PC-9 (cell line): ENCODE results near the gene FBXO9. TPM values are rescaled to one million over a fixed set of nuclear protein-coding genes. Genes with fewer than 3 reads are reported as not detected.

Source experiments
- BruUV-seq: library from RNA; stranded (reverse); fragments of 400-500 nt; replicated peaks from 2 replicates; lab custom pipeline; 2021; lab: Mats Ljungman, UMichigan
- CTCF ChIA-PET: fragments of 300-600 bp; sonication (Branson Sonifier 250); formaldehyde crosslinking; loops from one replicate; lab custom pipeline; 2022; ENCODE audit warnings: antibody characterized with exemption; lab: Charles Lee
- POLR2A ChIA-PET: fragments of 300-600 bp; sonication (Branson Sonifier 250); formaldehyde crosslinking; loops from one replicate; lab custom pipeline; 2022; ENCODE audit warnings: antibody characterized with exemption; ENCODE audit not compliant: unreplicated experiment; lab: Charles Lee
- DNase-seq, 2 experiments: peaks; one replicate each; pipeline versions ENCODE4 v3.0.0 to v3.0.0-alpha.2; 2015 to 2022; ENCODE audit warnings: mixed read lengths in 1 of 2
- H2AFZ ChIP-seq: fragments of 200-600 bp; sonication (generic); 2 replicates; pipeline ENCODE4 v1.8.1; 2017; ENCODE audit warnings: antibody characterized with exemption
- H3F3A ChIP-seq: fragments of 200-600 bp; sonication (generic); 2 replicates; pipeline ENCODE4 v1.8.1; 2017; ENCODE audit warnings: antibody characterized with exemption, mild to moderate bottlenecking, low read depth; ENCODE audit not compliant: insufficient read depth
- H3K27ac ChIP-seq: fragments of 200-600 bp; sonication (generic); 2 replicates; pipeline ENCODE4 v1.6.1; 2016; ENCODE audit warnings: mixed run types
- H3K27me3 ChIP-seq: fragments of 200-600 bp; sonication (generic); 2 replicates; pipeline ENCODE4 v1.6.1; 2016; ENCODE audit warnings: low read depth, mixed run types; ENCODE audit not compliant: insufficient read depth
- H3K36me3 ChIP-seq: fragments of 200-600 bp; sonication (generic); 2 replicates; pipeline ENCODE4 v1.6.1; 2016; ENCODE audit warnings: low read depth, mixed run types
- H3K4me1 ChIP-seq: fragments of 200-600 bp; sonication (generic); replicated peaks from 2 replicates; pipeline ENCODE4 v1.6.1; 2016; ENCODE audit warnings: mixed run types; ENCODE audit not compliant: insufficient read depth
- H3K4me2 ChIP-seq: fragments of 200-600 bp; sonication (generic); 2 replicates; pipeline ENCODE4 v1.6.1; 2017; ENCODE audit warnings: mixed run types
- H3K4me3 ChIP-seq: fragments of 200-600 bp; sonication (generic); 2 replicates; pipeline ENCODE4 v1.6.1; 2016; ENCODE audit warnings: mixed run types
- H3K79me2 ChIP-seq: fragments of 200-600 bp; sonication (generic); 2 replicates; pipeline ENCODE4 v1.6.1; 2017; ENCODE audit warnings: low read depth, mixed run types
- H3K9me2 ChIP-seq: fragments of 200-600 bp; sonication (generic); 2 replicates; pipeline ENCODE4 v1.8.1; 2017; ENCODE audit warnings: mild to moderate bottlenecking; ENCODE audit not compliant: insufficient read depth
- H3K9me3 ChIP-seq: fragments of 200-600 bp; sonication (generic); 2 replicates; pipeline ENCODE4 v1.8.1; 2016; ENCODE audit warnings: low read depth; ENCODE audit not compliant: insufficient read depth
- H4K20me1 ChIP-seq: fragments of 200-600 bp; sonication (generic); 2 replicates; pipeline ENCODE4 v1.8.1; 2017; ENCODE audit not compliant: insufficient read depth
- CTCF ChIP-seq: fragments of 200-600 bp; sonication (generic); conservative IDR thresholded peaks from 2 replicates; pipeline ENCODE4 v1.6.1; 2017; ENCODE audit warnings: mixed run types, antibody characterized with exemption, mild to moderate bottlenecking, moderate library complexity
- EZH2 ChIP-seq: fragments of 200-600 bp; sonication (generic); IDR thresholded peaks from 2 replicates; pipeline ENCODE4 v1.8.0; 2017; ENCODE audit warnings: antibody characterized with exemption, low read depth
- intact Hi-C: fragments of 100-400 bp; cut with micrococcal nuclease; formaldehyde crosslinking; loops from one replicate; pipeline ENCODE4 v1.10.0; 2022; ENCODE audit not compliant: unreplicated experiment
- total RNA-seq: library from RNA; stranded (reverse); gene quantifications from 2 replicates; pipeline ENCODE4 v1.2.3, GENCODE V29; 2021

Gene FBXO9
- total RNA-seq, 1 experiment from 2014 or later = 56.5 TPM

- no peaks in the 10 kb centered on the region for H3K9me3 ChIP-seq
- H3K27ac ChIP-seq = no peak overlapping the region
- H3K4me1 ChIP-seq = no peaks in the 10 kb centered on the region
- TF ChIP-seq CTCF (no peak), EZH2 (no peak)
- POLR2A ChIA-PET = no interaction called here
- intact Hi-C loops = no loop called here
- no peak for DNase-seq
- no peaks in the 10 kb centered on the region for H3K9me2 ChIP-seq
- H3K4me2 ChIP-seq = no peak overlapping the region
- no TSS peak for BruUV-seq
- no peak overlapping the region for H2AFZ ChIP-seq
- H3K79me2 ChIP-seq = no peaks in the 10 kb centered on the region
- no peaks in the 10 kb centered on the region for H4K20me1 ChIP-seq
- H3K36me3 ChIP-seq = no peaks in the 10 kb centered on the region
- CTCF ChIA-PET = no interaction called here
- no peaks in the 10 kb centered on the region for H3F3A ChIP-seq
- no peak overlapping the region for H3K4me3 ChIP-seq
- no peaks in the 10 kb centered on the region for H3K27me3 ChIP-seq
These were observed 31.4 kb upstream of the FBXO9 start for GRCh38 chr6:53033764-53034163.

- Histone ChIP-seq H3K36me3 (no peaks in the 10 kb centered on the region; the same call in 1 of the 2 replicates), H3K4me2 (no peak overlapping the region), H3K4me3 (no peak overlapping the region), H3K27ac (no peak overlapping the region), H3K9me2 (no peaks in the 10 kb centered on the region), H3K4me1 (no peaks in the 10 kb centered on the region), H2AFZ (no peak overlapping the region), H4K20me1 (no peaks in the 10 kb centered on the region), H3K27me3 (no peaks in the 10 kb centered on the region), H3F3A (no peaks in the 10 kb centered on the region), H3K9me3 (0 out of 2 replicates have a peak, but pooled peaks cover 7% of the 10 kb centered on the region), H3K79me2 (no peaks in the 10 kb centered on the region)
- intact Hi-C loops = no loop called here
- no TSS peak for BruUV-seq
- ChIA-PET CTCF (no interaction called here), POLR2A (no interaction called here)
- TF ChIP-seq CTCF (no peak), EZH2 (no peak)
- DNase-seq = no peak
These were observed 29.5 kb upstream of the FBXO9 start for GRCh38 chr6:53035549-53036213.

- no peaks in the 10 kb centered on the region for H3K27me3 ChIP-seq
- no peak overlapping the region for H2AFZ ChIP-seq
- H4K20me1 ChIP-seq = no peaks in the 10 kb centered on the region
- peaks cover 7% of the 10 kb centered on the region; the same call in 1 of the 2 replicates for H3K36me3 ChIP-seq
- DNase-seq = no peak
- intact Hi-C loops = no loop called here
- no peak for TF ChIP-seq EZH2
- TF ChIP-seq CTCF = no peak
- H3K4me1 ChIP-seq = peaks cover 17% of the 10 kb centered on the region
- peaks cover 14% of the 10 kb centered on the region for H3F3A ChIP-seq
- BruUV-seq = no TSS peak
- H3K9me2 ChIP-seq = no peaks in the 10 kb centered on the region
- no peaks in the 10 kb centered on the region for H3K79me2 ChIP-seq
- POLR2A ChIA-PET = no interaction called here
- H3K4me3 ChIP-seq = no peak overlapping the region
- CTCF ChIA-PET = no interaction called here
- H3K4me2 ChIP-seq = no peak overlapping the region
- no peak overlapping the region for H3K27ac ChIP-seq
- peaks cover 18% of the 10 kb centered on the region; the same call in 1 of the 2 replicates for H3K9me3 ChIP-seq
These were observed 27.1 kb upstream of the FBXO9 start for GRCh38 chr6:53038141-53038540.
